Measurements from ENCODE around the gene BBS5.
"Not testable (repeated sequence)": the region's sequence is repeated elsewhere in the genome, so short reads cannot be mapped to it uniquely, and the experiment has no call there.

BBS5 gene

GRCh38 chr2:169479257-169480078, at the start of gene BBS5:
Gene BBS5 (plus strand): TSS chr2:169479494. CDS start chr2:169479554, 60 bp downstream.
- peak; percentile 95 for DNase-seq

- not testable (repeated sequence) for DNase-seq
Observed at GRCh38 chr2:169431772-169432171, 47.5 kb upstream of the BBS5 start.

GRCh38 chr2:169434236-169434635, 45.1 kb upstream of the BBS5 start:
- not testable (repeated sequence) for DNase-seq

GRCh38 chr2:169438466-169439072, 40.7 kb upstream of the BBS5 start:
- DNase-seq, result no peak

GRCh38 chr2:169439900-169440299, 39.4 kb upstream of the BBS5 start:
- no peak for DNase-seq

- DNase-seq, result no peak
Observed at GRCh38 chr2:169446452-169446851, 32.8 kb upstream of the BBS5 start.

GRCh38 chr2:169448316-169448715, 31.0 kb upstream of the BBS5 start:
- no peak for DNase-seq

GRCh38 chr2:169448865-169449264, 30.4 kb upstream of the BBS5 start:
- DNase-seq, result no peak

- no peak for DNase-seq
Observed at GRCh38 chr2:169452080-169452479, 27.2 kb upstream of the BBS5 start.

- not testable (repeated sequence) for DNase-seq
Observed at GRCh38 chr2:169453044-169453443, 26.2 kb upstream of the BBS5 start.

GRCh38 chr2:169461143-169461542, 18.2 kb upstream of the BBS5 start:
- no peak for DNase-seq

GRCh38 chr2:169462896-169463695, 16.2 kb upstream of the BBS5 start:
- no peak for DNase-seq

GRCh38 chr2:169464466-169464865, 14.8 kb upstream of the BBS5 start:
- DNase-seq, result no peak

- no peak for DNase-seq
Observed at GRCh38 chr2:169464882-169465281, 14.4 kb upstream of the BBS5 start.

GRCh38 chr2:169468841-169469240, 10.5 kb upstream of the BBS5 start:
- DNase-seq, result peak; percentile 46

GRCh38 chr2:169469952-169470572, 9.2 kb upstream of the BBS5 start:
- no peak for DNase-seq

GRCh38 chr2:169472249-169472648, 7.0 kb upstream of the BBS5 start:
- DNase-seq, result no peak

GRCh38 chr2:169476459-169476858, 2.8 kb upstream of the BBS5 start:
- no peak for DNase-seq

- peak; percentile 29 for DNase-seq
Observed at GRCh38 chr2:169478339-169478738, 955 bp upstream of the BBS5 start.

GRCh38 chr2:169478745-169479256, 493 bp upstream of the BBS5 start:
- no peak for DNase-seq

GRCh38 chr2:169480079-169480465, 778 bp downstream of the BBS5 start:
- DNase-seq, result no peak

GRCh38 chr2:169485650-169486138, 6.4 kb downstream of the BBS5 start:
- no peak for DNase-seq

- DNase-seq, result no peak
Observed at GRCh38 chr2:169486487-169486886, 7.2 kb downstream of the BBS5 start.

Measured in retina (tissue), 1 donor.